ENCODE results near the gene COMMD10. TPM values are rescaled to one million over a fixed set of nuclear protein-coding genes. Genes with fewer than 3 reads are reported as not detected.
"Not testable (repeated sequence)": the region's sequence is repeated elsewhere in the genome, so short reads cannot be mapped to it uniquely, and the experiment has no call there.

COMMD10 gene
- total RNA-seq, 1 donor: 38.9 TPM

GRCh38 chr5:116088062-116088461 lies 3.2 kb downstream of the COMMD10 start:
- no peak for DNase-seq (ENCODE audit: low read depth)
- no peak for TF ChIP-seq CTCF (IDR thresholded peaks at IDR 0.05; ENCODE audit: insufficient read depth, low read depth, low read length)

GRCh38 chr5:116090302-116090701 lies 5.5 kb downstream of the COMMD10 start:
- no peak for TF ChIP-seq CTCF (IDR thresholded peaks at IDR 0.05; ENCODE audit: insufficient read depth, low read depth, low read length)

More at GRCh38 chr5:116088062-116088461, 3.2 kb downstream of the COMMD10 start:
- H3K4me3 ChIP-seq (ENCODE audit: low read depth, low read length): no peak overlapping the region

GRCh38 chr5:116091416-116091815 lies 6.6 kb downstream of the COMMD10 start:
- no peak for TF ChIP-seq CTCF (IDR thresholded peaks at IDR 0.05; ENCODE audit: insufficient read depth, low read depth, low read length)
- no peak for DNase-seq (ENCODE audit: low read depth)
- H3K4me3 ChIP-seq (ENCODE audit: low read depth, low read length): no peak overlapping the region

More at GRCh38 chr5:116090302-116090701, 5.5 kb downstream of the COMMD10 start:
- DNase-seq (ENCODE audit: low read depth): no peak
- no peak overlapping the region for H3K4me3 ChIP-seq (ENCODE audit: low read depth, low read length)

- TF ChIP-seq CTCF (IDR thresholded peaks at IDR 0.05; ENCODE audit: insufficient read depth, low read depth, low read length): no peak
- DNase-seq (ENCODE audit: low read depth): peak; percentile 10
- H3K4me3 ChIP-seq (ENCODE audit: low read depth, low read length): no peak overlapping the region
These were observed 12.5 kb downstream of the COMMD10 start for GRCh38 chr5:116097301-116097700.

- H3K4me3 ChIP-seq (ENCODE audit: low read depth, low read length): no peak overlapping the region
- TF ChIP-seq CTCF (IDR thresholded peaks at IDR 0.05; ENCODE audit: insufficient read depth, low read depth, low read length): no peak
- no peak for DNase-seq (ENCODE audit: low read depth)
These were observed 14.2 kb downstream of the COMMD10 start for GRCh38 chr5:116098998-116099397.

- H3K4me3 ChIP-seq (ENCODE audit: low read depth, low read length); DNase-seq (ENCODE audit: low read depth): not testable (repeated sequence)
These were observed 20.1 kb downstream of the COMMD10 start for GRCh38 chr5:116104941-116105340.

GRCh38 chr5:116115163-116115562 lies 30.3 kb downstream of the COMMD10 start:
- TF ChIP-seq CTCF (IDR thresholded peaks at IDR 0.05; ENCODE audit: insufficient read depth, low read depth, low read length): no peak
- no peak overlapping the region for H3K4me3 ChIP-seq (ENCODE audit: low read depth, low read length)
- DNase-seq (ENCODE audit: low read depth): no peak

Measured in fibroblast of villous mesenchyme (primary cell).